Nephron progenitor cell (in vitro differentiated cells): ENCODE results near the gene CAMK2A.
"Not testable (repeated sequence)": the region's sequence is repeated elsewhere in the genome, so short reads cannot be mapped to it uniquely, and the experiment has no call there.

Source experiments
- DNase-seq: peaks from one replicate; pipeline ENCODE4 v3.0.0; 2021
- H3K27ac Mint-ChIP-seq: 2 replicates; pipeline ENCODE4 v1.8.0; 2021; ENCODE audit warnings: mild to moderate bottlenecking, moderate library complexity, mixed read lengths
- H3K27me3 Mint-ChIP-seq: 2 replicates; pipeline ENCODE4 v1.8.0; 2021; ENCODE audit warnings: mild to moderate bottlenecking, low read depth, mixed read lengths; ENCODE audit not compliant: poor library complexity
- H3K36me3 Mint-ChIP-seq: 2 replicates; pipeline ENCODE4 v1.8.0; 2021; ENCODE audit warnings: low read depth, mixed read lengths
- H3K4me1 Mint-ChIP-seq: 2 replicates; pipeline ENCODE4 v1.8.0; 2021; ENCODE audit warnings: mixed read lengths
- H3K4me3 Mint-ChIP-seq: 2 replicates; pipeline ENCODE4 v1.8.0; 2021; ENCODE audit warnings: mild to moderate bottlenecking, moderate library complexity, mixed read lengths
- H3K9me3 Mint-ChIP-seq: 2 replicates; pipeline ENCODE4 v1.8.0; 2021; ENCODE audit warnings: mild to moderate bottlenecking, moderate library complexity, mixed read lengths
- CTCF ChIP-seq: fragments of 200-600 bp; sonication (generic); IDR thresholded peaks from 2 replicates; pipeline ENCODE4 v1.5.0; 2021; ENCODE audit warnings: antibody characterized with exemption

Gene CAMK2A

GRCh38 chr5:150236313-150236712 is 53.3 kb downstream of the CAMK2A start:
- no peak for TF ChIP-seq CTCF
- Mint-ChIP-seq H3K27me3 (no peaks in the 10 kb centered on the region), H3K27ac (no peak overlapping the region), H3K9me3 (no peaks in the 10 kb centered on the region), H3K4me3 (no peak overlapping the region), H3K4me1 (peaks cover 14% of the 10 kb centered on the region), H3K36me3 (no peaks in the 10 kb centered on the region)
- no peak for DNase-seq

GRCh38 chr5:150235500-150235854 is 54.1 kb downstream of the CAMK2A start:
- TF ChIP-seq CTCF, result no peak
- no peak overlapping the region for H3K4me3 Mint-ChIP-seq
- no peaks in the 10 kb centered on the region for H3K9me3 Mint-ChIP-seq
- H3K36me3 Mint-ChIP-seq, result no peaks in the 10 kb centered on the region
- H3K4me1 Mint-ChIP-seq, result peaks cover 20% of the 10 kb centered on the region
- peak overlapping the region; percentile 36 for H3K27ac Mint-ChIP-seq
- DNase-seq, result no peak
- H3K27me3 Mint-ChIP-seq, result no peaks in the 10 kb centered on the region

GRCh38 chr5:150234576-150235499 is 54.7 kb downstream of the CAMK2A start:
- Mint-ChIP-seq H3K4me1 (peaks cover 21% of the 10 kb centered on the region), H3K36me3 (no peaks in the 10 kb centered on the region), H3K27me3 (no peaks in the 10 kb centered on the region)

GRCh38 chr5:150233706-150234105 is 55.9 kb downstream of the CAMK2A start:
- H3K4me1 Mint-ChIP-seq, result peaks cover 21% of the 10 kb centered on the region
- DNase-seq, H3K9me3 Mint-ChIP-seq, H3K27me3 Mint-ChIP-seq, H3K27ac Mint-ChIP-seq, H3K36me3 Mint-ChIP-seq, H3K4me3 Mint-ChIP-seq: not testable (repeated sequence)

More at GRCh38 chr5:150234576-150235499, 54.7 kb downstream of the CAMK2A start:
- H3K27ac Mint-ChIP-seq, result peak overlapping the region; percentile 91
- DNase-seq, result no peak
- no peaks in the 10 kb centered on the region for H3K9me3 Mint-ChIP-seq
- no peak overlapping the region for H3K4me3 Mint-ChIP-seq
- TF ChIP-seq CTCF, result no peak

- Mint-ChIP-seq H3K4me1 (peaks cover 20% of the 10 kb centered on the region), H3K27ac (peak overlapping the region; percentile 70), H3K9me3 (no peaks in the 10 kb centered on the region), H3K4me3 (no peak overlapping the region), H3K27me3 (no peaks in the 10 kb centered on the region), H3K36me3 (no peaks in the 10 kb centered on the region)
- DNase-seq, result no peak
- TF ChIP-seq CTCF, result no peak
Observed at GRCh38 chr5:150230842-150231241, 58.7 kb downstream of the CAMK2A start.

- TF ChIP-seq CTCF, result no peak
- no peaks in the 10 kb centered on the region for H3K36me3 Mint-ChIP-seq
- no peaks in the 10 kb centered on the region for H3K9me3 Mint-ChIP-seq
- H3K27me3 Mint-ChIP-seq, result no peaks in the 10 kb centered on the region
- peaks cover 13% of the 10 kb centered on the region for H3K4me1 Mint-ChIP-seq
- no peak overlapping the region for H3K27ac Mint-ChIP-seq
- DNase-seq, result no peak
- no peak overlapping the region for H3K4me3 Mint-ChIP-seq
Observed at GRCh38 chr5:150229571-150229970, 60.0 kb downstream of the CAMK2A start.
